ENCODE data around the gene JUNB. TPM values are rescaled to one million over a fixed set of nuclear protein-coding genes. Genes with fewer than 3 reads are reported as not detected.

JUNB gene
- total and polyA plus RNA-seq, 2 of the 13 experiments (the other 11 are each of a cell fraction or from before 2014, with no cell fraction given) = 7.7 to 8.2 TPM

DNA sequence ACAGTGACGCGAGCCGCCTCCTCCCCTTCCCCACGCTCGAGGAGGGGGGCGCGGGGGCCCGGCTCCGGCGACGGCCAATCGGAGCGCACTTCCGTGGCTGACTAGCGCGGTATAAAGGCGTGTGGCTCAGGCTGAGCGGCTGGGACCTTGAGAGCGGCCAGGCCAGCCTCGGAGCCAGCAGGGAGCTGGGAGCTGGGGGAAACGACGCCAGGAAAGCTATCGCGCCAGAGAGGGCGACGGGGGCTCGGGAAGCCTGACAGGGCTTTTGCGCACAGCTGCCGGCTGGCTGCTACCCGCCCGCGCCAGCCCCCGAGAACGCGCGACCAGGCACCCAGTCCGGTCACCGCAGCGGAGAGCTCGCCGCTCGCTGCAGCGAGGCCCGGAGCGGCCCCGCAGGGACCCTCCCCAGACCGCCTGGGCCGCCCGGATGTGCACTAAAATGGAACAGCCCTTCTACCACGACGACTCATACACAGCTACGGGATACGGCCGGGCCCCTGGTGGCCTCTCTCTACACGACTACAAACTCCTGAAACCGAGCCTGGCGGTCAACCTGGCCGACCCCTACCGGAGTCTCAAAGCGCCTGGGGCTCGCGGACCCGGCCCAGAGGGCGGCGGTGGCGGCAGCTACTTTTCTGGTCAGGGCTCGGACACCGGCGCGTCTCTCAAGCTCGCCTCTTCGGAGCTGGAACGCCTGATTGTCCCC lies at the start of gene JUNB (continued):
- TF ChIP-seq, protein P1, sequence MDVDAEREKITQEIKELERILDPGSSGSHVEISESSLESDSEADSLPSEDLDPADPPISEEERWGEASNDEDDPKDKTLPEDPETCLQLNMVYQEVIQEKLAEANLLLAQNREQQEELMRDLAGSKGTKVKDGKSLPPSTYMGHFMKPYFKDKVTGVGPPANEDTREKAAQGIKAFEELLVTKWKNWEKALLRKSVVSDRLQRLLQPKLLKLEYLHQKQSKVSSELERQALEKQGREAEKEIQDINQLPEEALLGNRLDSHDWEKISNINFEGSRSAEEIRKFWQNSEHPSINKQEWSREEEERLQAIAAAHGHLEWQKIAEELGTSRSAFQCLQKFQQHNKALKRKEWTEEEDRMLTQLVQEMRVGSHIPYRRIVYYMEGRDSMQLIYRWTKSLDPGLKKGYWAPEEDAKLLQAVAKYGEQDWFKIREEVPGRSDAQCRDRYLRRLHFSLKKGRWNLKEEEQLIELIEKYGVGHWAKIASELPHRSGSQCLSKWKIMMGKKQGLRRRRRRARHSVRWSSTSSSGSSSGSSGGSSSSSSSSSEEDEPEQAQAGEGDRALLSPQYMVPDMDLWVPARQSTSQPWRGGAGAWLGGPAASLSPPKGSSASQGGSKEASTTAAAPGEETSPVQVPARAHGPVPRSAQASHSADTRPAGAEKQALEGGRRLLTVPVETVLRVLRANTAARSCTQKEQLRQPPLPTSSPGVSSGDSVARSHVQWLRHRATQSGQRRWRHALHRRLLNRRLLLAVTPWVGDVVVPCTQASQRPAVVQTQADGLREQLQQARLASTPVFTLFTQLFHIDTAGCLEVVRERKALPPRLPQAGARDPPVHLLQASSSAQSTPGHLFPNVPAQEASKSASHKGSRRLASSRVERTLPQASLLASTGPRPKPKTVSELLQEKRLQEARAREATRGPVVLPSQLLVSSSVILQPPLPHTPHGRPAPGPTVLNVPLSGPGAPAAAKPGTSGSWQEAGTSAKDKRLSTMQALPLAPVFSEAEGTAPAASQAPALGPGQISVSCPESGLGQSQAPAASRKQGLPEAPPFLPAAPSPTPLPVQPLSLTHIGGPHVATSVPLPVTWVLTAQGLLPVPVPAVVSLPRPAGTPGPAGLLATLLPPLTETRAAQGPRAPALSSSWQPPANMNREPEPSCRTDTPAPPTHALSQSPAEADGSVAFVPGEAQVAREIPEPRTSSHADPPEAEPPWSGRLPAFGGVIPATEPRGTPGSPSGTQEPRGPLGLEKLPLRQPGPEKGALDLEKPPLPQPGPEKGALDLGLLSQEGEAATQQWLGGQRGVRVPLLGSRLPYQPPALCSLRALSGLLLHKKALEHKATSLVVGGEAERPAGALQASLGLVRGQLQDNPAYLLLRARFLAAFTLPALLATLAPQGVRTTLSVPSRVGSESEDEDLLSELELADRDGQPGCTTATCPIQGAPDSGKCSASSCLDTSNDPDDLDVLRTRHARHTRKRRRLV (CRISPR knock-in tag; IDR thresholded peaks at IDR 0.05) = 0 out of 2 replicates have a peak, but pooled peaks have one; percentile 17
- peak; percentile 57; the same call in 1 of the 2 replicates for TF ChIP-seq ZNF563 (CRISPR knock-in tag; IDR thresholded peaks at IDR 0.05)
- no peak for TF ChIP-seq ZNF737 (CRISPR knock-in tag; IDR thresholded peaks at IDR 0.05; ENCODE audit: borderline replicate concordance)
- TF ChIP-seq MEIS2 (CRISPR knock-in tag; IDR thresholded peaks at IDR 0.05) = peak; percentile 93; the same call in 1 of the 2 replicates
- TF ChIP-seq, protein P2, sequence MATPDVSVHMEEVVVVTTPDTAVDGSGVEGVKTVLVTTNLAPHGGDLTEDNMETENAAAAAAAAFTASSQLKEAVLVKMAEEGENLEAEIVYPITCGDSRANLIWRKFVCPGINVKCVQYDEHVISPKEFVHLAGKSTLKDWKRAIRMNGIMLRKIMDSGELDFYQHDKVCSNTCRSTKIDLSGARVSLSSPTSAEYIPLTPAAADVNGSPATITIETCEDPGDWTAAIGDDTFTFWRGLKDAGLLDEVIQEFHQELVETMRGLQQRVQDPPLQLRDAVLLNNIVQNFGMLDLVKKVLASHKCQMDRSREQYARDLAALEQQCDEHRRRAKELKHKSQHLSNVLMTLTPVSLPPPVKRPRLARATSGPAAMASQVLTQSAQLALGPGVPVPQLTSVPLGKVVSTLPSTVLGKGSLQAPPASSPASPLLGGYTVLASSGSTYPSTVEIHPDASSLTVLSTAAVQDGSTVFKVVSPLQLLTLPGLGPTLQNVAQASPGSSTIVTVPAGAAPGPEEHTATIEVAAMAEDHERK (CRISPR knock-in tag; IDR thresholded peaks at IDR 0.05; ENCODE audit: low read depth) = peak; percentile 65
- no peak for TF ChIP-seq ZNF678 (CRISPR knock-in tag; IDR thresholded peaks at IDR 0.05)
- TF ChIP-seq FOXM1 (CRISPR knock-in tag; IDR thresholded peaks at IDR 0.05) = no peak
- TF ChIP-seq ZNF282 (IDR thresholded peaks at IDR 0.05; ENCODE audit: partially characterized antibody) = no peak
- peak; percentile 70 for TF ChIP-seq PHF8 (CRISPR knock-in tag; IDR thresholded peaks at IDR 0.05)
- peak; percentile 76 for TF ChIP-seq YEATS4 (CRISPR knock-in tag; IDR thresholded peaks at IDR 0.05; ENCODE audit: borderline replicate concordance)
- peak; percentile 31 to 54; a peak in 1 of 4 replicates for TF ChIP-seq EP300 (IDR thresholded peaks at IDR 0.05; ENCODE audit: low read depth in 2 of 2, low read length in 2 of 2)
- TF ChIP-seq EP300 (CRISPR knock-in tag; IDR thresholded peaks at IDR 0.05; ENCODE audit: borderline replicate concordance) = peak; percentile 74; the same call in 1 of the 2 replicates
- TF ChIP-seq ZNF143 (CRISPR knock-in tag; IDR thresholded peaks at IDR 0.05) = 0 out of 2 replicates have a peak, but pooled peaks have one; percentile 17
- TF ChIP-seq, protein P3, sequence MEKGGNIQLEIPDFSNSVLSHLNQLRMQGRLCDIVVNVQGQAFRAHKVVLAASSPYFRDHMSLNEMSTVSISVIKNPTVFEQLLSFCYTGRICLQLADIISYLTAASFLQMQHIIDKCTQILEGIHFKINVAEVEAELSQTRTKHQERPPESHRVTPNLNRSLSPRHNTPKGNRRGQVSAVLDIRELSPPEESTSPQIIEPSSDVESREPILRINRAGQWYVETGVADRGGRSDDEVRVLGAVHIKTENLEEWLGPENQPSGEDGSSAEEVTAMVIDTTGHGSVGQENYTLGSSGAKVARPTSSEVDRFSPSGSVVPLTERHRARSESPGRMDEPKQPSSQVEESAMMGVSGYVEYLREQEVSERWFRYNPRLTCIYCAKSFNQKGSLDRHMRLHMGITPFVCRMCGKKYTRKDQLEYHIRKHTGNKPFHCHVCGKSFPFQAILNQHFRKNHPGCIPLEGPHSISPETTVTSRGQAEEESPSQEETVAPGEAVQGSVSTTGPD (CRISPR knock-in tag; IDR thresholded peaks at IDR 0.05) = no peak
- no peak for TF ChIP-seq ZNF17 (CRISPR knock-in tag; IDR thresholded peaks at IDR 0.05)
- no peak for TF ChIP-seq ZSCAN29 (CRISPR knock-in tag; conservative IDR thresholded peaks at IDR 0.05)
- TF ChIP-seq ZNF292 (CRISPR knock-in tag; IDR thresholded peaks at IDR 0.05; ENCODE audit: borderline replicate concordance, low read depth) = no peak
- no peak for TF ChIP-seq RBAK (CRISPR knock-in tag; IDR thresholded peaks at IDR 0.05)
- peak; percentile 98 for TF ChIP-seq U2AF1 (optimal IDR thresholded peaks at IDR 0.05; ENCODE audit: low read depth, low read length)
- TF ChIP-seq MYC (CRISPR knock-in tag; IDR thresholded peaks at IDR 0.05; ENCODE audit: borderline replicate concordance) = peak; percentile 86; the same call in 1 of the 2 replicates
- TF ChIP-seq CCAR2 (optimal IDR thresholded peaks at IDR 0.05; ENCODE audit: low read depth, low read length) = no peak
- peak; percentile 100 for TF ChIP-seq POLR2AphosphoS5 (IDR thresholded peaks at IDR 0.05; ENCODE audit: low read depth, low read length)

Measured in HepG2 (cell line).